HG02642 (cell line): ENCODE measurements around the gene RPS6KA4.

Experiments
- ATAC-seq: cut with Tn5 transposase; IDR thresholded peaks from one replicate; pipeline ENCODE4 v1.9.1; 2021; ENCODE audit warnings: mild to moderate bottlenecking; ENCODE audit not compliant: unreplicated experiment, poor library complexity

The RPS6KA4 gene

GRCh38 chr11:64344787-64345186 is 14.2 kb upstream of the RPS6KA4 start:
- ATAC-seq, result no peak

- ATAC-seq, result no peak
Observed at GRCh38 chr11:64347193-64347867, 11.6 kb upstream of the RPS6KA4 start.

- no peak for ATAC-seq
Observed at GRCh38 chr11:64348383-64349024, 10.5 kb upstream of the RPS6KA4 start.

- no peak for ATAC-seq
Observed at GRCh38 chr11:64349025-64349387, 10.0 kb upstream of the RPS6KA4 start.

GRCh38 chr11:64349404-64349803 is 9.6 kb upstream of the RPS6KA4 start:
- ATAC-seq, result no peak

GRCh38 chr11:64351136-64351631 is 7.8 kb upstream of the RPS6KA4 start:
- ATAC-seq, result no peak

- no peak for ATAC-seq
Observed at GRCh38 chr11:64352099-64352994, 6.6 kb upstream of the RPS6KA4 start.

GRCh38 chr11:64352995-64353714 is 5.8 kb upstream of the RPS6KA4 start:
- no peak for ATAC-seq

GRCh38 chr11:64353715-64354506 is 5.1 kb upstream of the RPS6KA4 start:
- no peak for ATAC-seq

- ATAC-seq, result no peak
Observed at GRCh38 chr11:64355078-64355940, 3.7 kb upstream of the RPS6KA4 start.

GRCh38 chr11:64356498-64357411 is 2.2 kb upstream of the RPS6KA4 start:
- ATAC-seq, result no peak

- no peak for ATAC-seq
Observed at GRCh38 chr11:64357446-64357845, 1.5 kb upstream of the RPS6KA4 start.

GRCh38 chr11:64357904-64358535 is 942 bp upstream of the RPS6KA4 start:
- ATAC-seq, result no peak

GRCh38 chr11:64358536-64358906 is 441 bp upstream of the RPS6KA4 start:
- no peak for ATAC-seq

- ATAC-seq, result no peak
Observed at GRCh38 chr11:64359712-64360445, 917 bp downstream of the RPS6KA4 start.

- no peak for ATAC-seq
Observed at GRCh38 chr11:64360448-64360921, 1.5 kb downstream of the RPS6KA4 start.
